GM18511 (cell line): ENCODE measurements around the gene ZBTB16.

Experiments
- ATAC-seq: cut with Tn5 transposase; IDR thresholded peaks from one replicate; pipeline ENCODE4 v1.9.1; 2021; ENCODE audit warnings: mild to moderate bottlenecking, moderate library complexity; ENCODE audit not compliant: unreplicated experiment

ZBTB16 gene

DNA sequence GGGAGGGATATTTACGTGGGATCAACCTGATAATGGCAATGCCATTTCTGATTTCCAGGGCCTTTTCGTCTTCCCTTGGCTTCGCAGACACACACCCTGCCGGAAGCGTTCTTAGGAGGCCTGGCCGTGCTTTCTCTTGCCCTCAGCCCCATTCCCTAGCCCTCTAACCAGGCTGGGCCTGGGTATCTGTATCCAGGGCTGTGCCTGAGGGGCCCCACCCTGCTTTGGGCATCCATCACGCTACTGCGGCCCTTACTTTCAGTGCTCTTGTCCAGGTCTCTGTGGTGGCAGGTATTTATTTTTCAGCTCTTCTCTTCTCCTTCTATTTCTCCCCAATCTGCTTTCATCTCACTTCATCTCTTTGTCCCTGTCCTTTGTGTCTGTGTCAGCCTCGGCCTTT, 105.0 kb downstream of the ZBTB16 start:
- no peak for ATAC-seq

DNA sequence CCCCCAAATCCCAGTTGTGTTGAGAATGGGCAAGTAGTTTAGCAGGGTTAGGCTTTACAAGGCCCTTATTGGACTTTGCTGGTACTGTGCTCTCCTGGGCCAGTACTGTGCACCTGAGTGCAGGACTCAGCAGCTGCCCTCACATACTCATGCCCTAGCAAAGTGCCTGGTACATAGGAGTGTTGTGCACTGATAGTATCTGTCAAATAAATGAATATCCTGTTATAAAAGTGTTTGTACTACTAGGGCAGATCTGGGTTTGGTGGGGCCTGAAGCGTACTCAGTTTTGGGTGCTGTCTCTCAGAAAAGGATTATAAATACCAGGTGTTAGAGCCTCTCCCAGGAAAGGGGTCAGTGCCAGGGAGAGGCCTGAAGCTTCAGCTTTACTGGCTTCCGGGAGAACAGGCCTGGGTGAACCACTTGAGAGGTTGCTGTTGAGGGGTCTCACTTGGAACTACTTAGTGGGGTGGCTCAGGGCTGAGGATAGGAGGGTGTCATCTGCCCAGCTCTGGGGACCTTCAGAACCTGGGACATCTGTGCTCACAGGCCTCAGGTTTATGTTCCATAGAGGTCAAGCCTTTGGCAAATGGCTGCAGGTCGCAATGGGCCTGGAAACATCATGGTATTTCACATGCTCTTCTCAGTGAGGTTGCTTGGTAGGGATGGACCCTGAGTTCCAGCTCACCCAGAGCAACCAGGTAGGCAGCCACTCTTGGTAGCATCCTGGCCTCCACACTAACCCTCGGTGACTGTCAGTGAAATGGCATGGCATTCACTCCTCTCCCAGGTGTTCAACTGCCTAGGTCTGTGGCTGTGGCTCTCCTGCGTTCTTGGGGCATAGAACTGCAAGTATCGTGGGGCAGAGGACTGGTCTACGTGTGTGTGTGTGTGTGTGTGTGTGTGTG, 106.1 kb downstream of the ZBTB16 start:
- ATAC-seq: no peak

- ATAC-seq: no peak
These were observed 106.9 kb downstream of the ZBTB16 start for GRCh38 chr11:114166362-114166761.

GRCh38 chr11:114166897-114167323, 107.4 kb downstream of the ZBTB16 start:
- no peak for ATAC-seq

DNA sequence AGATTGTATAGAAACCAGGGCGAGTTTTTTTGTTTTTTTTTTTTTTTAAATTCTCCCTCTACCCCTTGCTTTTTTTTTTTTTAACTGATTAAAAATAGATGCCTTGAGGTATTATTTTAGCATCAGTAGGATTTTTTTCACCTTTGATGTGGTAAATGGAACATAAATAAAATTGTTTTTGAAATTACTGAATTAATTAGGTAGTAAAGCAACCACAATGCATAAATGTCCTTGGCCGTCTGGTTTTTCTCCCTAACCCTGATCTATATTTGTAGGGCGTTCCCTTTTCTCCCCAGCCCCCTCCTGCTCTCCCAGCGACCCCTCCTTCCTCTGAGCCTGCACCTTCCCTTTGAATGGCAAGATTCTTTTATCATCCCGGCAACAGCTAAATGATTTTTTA, 107.8 kb downstream of the ZBTB16 start:
- no peak for ATAC-seq

DNA sequence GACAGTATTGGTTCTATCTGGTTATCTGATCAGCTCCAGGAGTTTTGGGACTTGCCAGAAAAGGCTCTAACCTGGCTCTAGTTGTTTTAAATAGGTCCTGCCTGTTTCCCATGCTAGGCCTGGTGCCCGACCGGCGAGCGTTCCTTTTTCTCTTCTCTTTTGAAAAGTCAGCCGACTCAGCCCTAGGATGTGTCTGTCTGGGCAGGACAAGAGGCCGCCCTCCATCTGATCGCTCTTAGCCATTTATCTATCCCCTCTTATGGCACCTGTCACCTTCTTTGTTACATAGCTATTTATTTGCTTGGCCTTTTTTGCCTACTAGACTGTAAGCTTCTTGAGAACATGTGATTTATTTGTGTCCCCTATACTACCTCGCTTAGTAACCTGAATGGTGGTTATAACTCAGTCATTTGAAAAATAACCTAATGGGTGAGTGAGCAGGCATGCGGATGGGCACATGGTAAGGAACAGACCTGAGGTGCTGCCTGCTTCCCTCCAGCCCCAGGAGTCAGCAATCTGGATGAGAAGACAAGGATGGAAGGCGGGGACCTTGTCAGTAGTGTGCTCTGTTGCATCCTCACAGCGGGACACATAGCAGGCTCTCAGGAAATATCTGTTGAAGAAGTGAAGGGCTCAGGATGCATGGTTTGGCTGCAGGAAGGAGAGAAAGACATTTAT, 108.4 kb downstream of the ZBTB16 start:
- no peak for ATAC-seq

DNA sequence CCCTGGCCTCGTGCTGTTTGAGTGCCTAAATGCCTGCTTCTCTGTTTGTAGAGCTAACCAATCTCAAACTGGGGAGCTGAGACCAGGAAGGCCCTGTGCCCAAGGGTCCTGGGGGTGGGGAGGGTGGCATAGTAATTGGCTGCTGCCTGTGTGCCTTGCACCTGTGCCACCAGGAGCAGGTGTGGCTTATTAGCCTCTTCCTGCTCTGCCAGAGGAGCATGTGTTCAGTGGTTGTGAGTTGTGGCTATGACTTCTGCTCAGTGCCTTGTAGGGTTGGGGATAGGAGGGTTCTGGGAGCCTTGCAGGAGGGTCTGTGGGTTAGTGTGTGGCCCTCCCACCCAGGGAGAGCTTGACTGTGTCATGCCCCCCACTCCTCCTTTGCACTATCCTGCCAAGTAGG, 109.2 kb downstream of the ZBTB16 start:
- no peak for ATAC-seq

DNA sequence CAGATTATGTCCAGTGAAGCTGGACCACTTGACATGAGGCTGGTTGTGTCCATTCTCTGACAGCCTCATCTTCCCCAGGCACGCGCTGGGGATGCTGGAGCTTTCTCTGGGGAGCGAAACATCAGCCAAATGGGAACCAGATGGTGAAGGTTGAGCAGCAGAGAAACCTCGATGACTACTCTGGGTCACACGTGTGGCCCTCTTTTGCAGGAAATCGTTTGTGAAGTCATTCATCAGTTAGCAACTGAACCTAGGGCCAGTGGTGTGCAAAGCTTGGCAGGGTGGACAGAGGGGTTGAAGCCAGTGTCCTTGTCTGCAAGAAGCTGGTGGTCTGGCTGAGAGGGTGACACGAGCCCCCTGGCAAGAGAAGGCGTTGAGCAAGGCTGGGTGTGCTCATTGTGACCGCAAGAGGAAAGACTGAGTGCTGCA, 109.8 kb downstream of the ZBTB16 start:
- ATAC-seq: no peak

DNA sequence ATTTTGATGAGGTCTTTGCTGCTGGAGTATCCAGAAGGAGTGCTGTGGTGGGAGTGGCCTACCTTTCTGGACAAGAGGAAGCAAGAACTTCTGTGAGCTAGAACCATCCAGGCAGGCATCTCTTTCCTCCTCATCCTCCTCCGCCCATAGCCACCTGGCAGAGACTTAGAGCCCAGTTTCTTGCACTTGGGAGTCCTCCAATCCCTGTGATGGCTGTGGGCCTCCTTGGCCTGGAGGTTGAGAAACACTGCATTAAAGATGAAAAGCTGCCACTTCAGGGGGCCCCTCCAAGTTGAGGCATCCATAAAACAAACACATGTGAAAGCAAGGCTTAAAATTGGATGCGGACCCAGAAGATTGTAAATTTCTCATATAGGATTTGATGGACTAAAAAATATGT, 110.3 kb downstream of the ZBTB16 start:
- ATAC-seq: no peak

DNA sequence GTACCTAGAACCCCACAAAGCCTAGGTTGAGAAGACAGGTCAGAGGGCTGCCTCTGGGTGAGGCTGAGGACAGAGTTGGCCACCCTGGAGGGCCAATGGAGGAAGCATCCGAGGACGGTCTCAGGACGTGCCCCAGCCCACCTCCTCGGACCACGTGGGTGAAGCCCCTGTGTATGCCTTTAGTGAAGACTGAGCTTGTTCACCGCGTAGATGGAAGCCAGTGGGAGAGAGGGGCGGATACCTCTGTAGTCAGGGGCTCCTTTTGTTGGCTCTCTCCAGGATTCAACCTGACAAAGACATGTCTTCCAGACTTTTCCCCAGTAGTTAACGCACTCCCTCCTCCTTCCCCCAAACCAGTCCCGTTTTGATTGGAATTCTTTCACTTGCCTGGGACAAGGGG, 110.7 kb downstream of the ZBTB16 start:
- ATAC-seq: no peak

GRCh38 chr11:114171257-114172054, 111.9 kb downstream of the ZBTB16 start:
- ATAC-seq: no peak

GRCh38 chr11:114172055-114172861, 112.7 kb downstream of the ZBTB16 start:
- ATAC-seq: no peak

- ATAC-seq: no peak
These were observed 113.4 kb downstream of the ZBTB16 start for GRCh38 chr11:114172871-114173444.

DNA sequence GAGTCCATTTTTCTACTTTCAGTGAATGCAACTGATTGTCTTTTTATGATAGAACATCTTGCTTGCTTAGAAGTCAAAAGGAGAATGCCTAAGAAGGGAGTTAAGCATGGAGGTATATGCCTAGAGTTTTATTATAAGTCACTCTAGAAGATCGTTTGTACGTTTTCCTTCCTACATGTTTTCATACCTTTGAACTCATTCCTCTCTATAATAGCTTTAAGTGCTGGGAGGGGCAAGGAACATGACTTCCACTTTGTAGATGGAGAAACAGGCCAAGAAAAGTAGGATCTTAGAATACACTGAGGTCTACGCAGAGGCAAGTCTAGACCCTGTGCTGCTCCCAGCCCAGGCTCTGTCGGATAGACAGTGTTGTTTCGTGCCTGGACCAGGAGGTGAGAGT, 114.3 kb downstream of the ZBTB16 start:
- no peak for ATAC-seq

GRCh38 chr11:114174712-114175495, 115.4 kb downstream of the ZBTB16 start:
- ATAC-seq: no peak

DNA sequence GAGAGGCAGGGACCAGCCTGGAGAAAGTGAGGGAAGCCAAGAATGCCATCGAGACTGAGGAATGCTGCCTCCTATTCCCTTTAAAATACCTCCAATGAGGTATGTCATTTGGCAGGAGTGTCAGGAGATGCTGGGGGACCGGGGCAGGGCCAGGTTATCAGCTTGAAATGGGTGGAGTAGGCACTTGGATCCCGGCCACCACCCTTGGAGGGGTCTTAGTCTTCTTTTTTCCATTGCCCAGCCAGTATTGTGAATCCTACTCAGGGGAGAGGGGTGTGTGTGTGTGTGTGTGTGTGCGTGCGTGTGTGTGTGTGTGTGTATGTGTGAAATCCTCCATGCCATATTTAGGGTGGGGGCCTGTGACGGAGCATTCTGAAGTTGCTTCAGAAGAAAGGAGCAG, 116.2 kb downstream of the ZBTB16 start:
- no peak for ATAC-seq

GRCh38 chr11:114176321-114176720, 116.8 kb downstream of the ZBTB16 start:
- no peak for ATAC-seq

DNA sequence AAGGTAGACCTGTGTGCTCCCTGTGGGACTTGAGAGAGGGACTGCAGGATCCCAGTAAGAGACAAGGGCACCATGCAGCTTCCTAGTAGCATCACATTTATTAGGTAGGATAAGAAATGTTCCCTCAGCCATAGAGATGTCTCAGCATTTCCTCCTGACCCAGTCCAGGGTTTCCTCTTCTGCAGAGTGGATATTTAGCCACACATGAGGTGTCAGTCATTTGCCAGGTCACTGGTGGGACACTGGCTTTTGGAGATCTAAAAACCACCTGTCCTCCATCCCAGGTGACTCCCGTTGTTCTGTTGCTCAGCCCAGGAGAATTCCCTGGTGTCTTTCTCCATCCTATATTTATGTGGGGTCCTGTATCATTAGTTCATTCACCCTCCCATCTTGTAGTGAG, 119.1 kb downstream of the ZBTB16 start:
- no peak for ATAC-seq

DNA sequence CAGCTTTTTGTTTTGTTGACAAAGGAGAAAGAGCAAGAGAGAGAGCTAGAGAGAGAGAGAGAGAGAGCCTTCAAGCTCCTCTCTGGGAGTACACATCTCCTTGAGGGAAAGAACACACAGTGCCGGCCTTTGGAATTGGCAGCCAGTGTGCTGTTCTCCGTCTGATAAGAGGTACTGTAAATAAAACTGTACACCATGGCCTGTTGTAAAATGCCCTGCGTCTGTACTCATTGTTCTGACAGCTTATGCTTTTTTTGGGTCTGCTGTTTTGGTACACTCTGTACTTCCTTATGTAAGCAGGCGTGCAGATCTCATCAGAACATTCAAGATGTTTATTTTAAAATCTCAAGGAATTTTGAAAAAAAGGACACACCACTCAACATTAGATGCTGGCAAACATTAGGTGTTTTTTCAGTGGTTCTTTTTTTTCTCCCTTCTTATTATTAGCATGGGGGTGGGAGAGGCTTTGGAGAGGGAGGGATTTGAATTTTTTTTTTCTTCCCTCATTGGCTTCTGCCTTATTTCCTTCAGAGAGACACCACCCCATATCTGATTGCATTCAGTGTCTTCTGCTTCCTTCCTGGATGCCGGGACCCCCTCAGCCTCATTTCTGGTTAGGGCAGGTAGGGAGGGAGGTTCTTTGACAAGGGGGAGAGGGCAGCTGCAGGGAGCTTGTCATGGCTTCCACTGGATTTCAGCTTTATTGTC, 119.9 kb downstream of the ZBTB16 start:
- no peak for ATAC-seq
